Measurements from ENCODE around the gene RNF181. TPM values are rescaled to one million over a fixed set of nuclear protein-coding genes. Genes with fewer than 3 reads are reported as not detected.

The RNF181 gene
- total and polyA plus RNA-seq, 2 of the 8 experiments (the other 6 are each of a cell fraction or from before 2014, with no cell fraction given): 97.2 to 514 TPM

GRCh38 chr2:85607268-85608215 lies 12.0 kb downstream of the RNF181 start (continued):
- no peak for TF ChIP-seq EGR1 (IDR thresholded peaks at IDR 0.05; ENCODE audit: borderline replicate concordance, low read depth, low read length)
- no peak for TF ChIP-seq POU5F1 (IDR thresholded peaks at IDR 0.05; ENCODE audit: low read depth, low read length)
- TF ChIP-seq TCF12 (IDR thresholded peaks at IDR 0.05; ENCODE audit: low read depth, low read length): no peak

Measured in H1 (cell line).